GM21528 (cell line): ENCODE data around the gene SMC1B.
"Not testable (repeated sequence)": the region's sequence is repeated elsewhere in the genome, so short reads cannot be mapped to it uniquely, and the experiment has no call there.

Experiments used
- ATAC-seq: cut with Tn5 transposase; IDR thresholded peaks from one replicate; pipeline ENCODE4 v1.9.1; 2021; ENCODE audit warnings: mild to moderate bottlenecking, moderate library complexity; ENCODE audit not compliant: unreplicated experiment, low FRiP score

The SMC1B gene

GRCh38 chr22:45447596-45447995 is 34.2 kb upstream of the SMC1B start:
- not testable (repeated sequence) for ATAC-seq

- ATAC-seq = no peak
Observed at GRCh38 chr22:45446216-45446615, 32.8 kb upstream of the SMC1B start.

- no peak for ATAC-seq
Observed at GRCh38 chr22:45445031-45445710, 31.8 kb upstream of the SMC1B start.

GRCh38 chr22:45444168-45444567 is 30.8 kb upstream of the SMC1B start:
- ATAC-seq = no peak

GRCh38 chr22:45442116-45442515 is 28.7 kb upstream of the SMC1B start:
- no peak for ATAC-seq

- no peak for ATAC-seq
Observed at GRCh38 chr22:45441138-45441537, 27.7 kb upstream of the SMC1B start.

- ATAC-seq = not testable (repeated sequence)
Observed at GRCh38 chr22:45440688-45441087, 27.3 kb upstream of the SMC1B start.

GRCh38 chr22:45438336-45438735 is 24.9 kb upstream of the SMC1B start:
- ATAC-seq = no peak

DNA sequence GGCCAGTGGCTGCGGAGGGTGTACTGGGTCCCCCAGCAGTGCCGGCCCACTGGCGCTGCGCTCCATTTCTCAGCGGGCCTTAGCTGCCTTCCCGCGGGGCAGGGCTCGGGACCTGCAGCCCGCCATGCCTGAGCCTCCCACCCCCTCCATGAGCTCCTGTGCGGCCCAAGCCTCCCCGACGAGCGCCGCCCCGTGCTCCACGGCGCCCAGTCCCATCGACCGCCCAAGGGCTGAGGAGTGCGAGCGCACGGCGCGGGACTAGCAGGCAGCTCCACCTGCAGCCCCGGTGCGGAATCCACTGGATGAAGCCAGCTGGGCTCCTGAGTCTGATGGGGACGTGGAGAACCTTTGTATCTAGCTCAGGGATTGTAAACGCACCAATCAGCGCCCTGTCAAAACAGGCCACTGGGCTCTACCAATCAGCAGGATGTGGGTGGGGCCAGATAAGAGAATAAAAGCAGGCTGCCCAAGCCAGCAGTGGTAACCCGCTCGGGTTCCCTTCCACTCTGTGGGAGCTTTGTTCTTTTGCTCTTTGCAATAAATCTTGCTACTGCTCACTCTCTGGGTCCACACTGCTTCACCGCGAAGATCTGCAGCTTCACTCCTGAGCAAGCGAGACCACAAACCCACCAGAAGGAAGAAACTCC is 23.6 kb upstream of the SMC1B start:
- ATAC-seq = not testable (repeated sequence)

DNA sequence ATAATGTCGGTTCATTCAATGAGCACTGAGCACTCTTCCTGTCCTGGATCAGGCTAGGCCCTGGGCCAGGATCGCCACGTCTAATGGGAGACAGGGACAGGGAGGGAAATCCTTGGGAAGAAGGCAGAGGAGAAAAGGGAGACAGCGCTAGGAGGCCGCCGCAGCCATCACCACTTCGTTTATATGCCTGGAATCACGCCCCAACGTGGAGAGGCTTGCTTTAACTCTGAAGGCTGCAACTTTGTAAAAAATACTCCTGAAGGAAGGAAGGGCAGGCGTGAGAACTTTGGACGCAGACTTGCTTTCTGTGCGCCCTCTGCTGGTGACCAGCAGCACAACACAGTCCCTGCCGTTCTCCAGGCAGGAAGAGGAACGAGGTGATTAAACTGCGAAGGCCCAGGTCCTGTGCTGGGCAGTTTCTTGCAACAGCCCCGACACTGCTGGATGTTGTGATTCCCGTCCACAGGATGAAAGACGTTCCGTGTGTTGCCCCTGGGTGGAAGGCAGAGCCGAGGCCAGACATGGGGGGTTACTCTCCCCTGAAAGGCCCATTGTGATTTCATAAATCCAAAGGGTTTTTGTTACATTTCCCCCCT is 22.2 kb upstream of the SMC1B start:
- ATAC-seq = no peak

GRCh38 chr22:45434981-45435380 is 21.6 kb upstream of the SMC1B start:
- no peak for ATAC-seq

DNA sequence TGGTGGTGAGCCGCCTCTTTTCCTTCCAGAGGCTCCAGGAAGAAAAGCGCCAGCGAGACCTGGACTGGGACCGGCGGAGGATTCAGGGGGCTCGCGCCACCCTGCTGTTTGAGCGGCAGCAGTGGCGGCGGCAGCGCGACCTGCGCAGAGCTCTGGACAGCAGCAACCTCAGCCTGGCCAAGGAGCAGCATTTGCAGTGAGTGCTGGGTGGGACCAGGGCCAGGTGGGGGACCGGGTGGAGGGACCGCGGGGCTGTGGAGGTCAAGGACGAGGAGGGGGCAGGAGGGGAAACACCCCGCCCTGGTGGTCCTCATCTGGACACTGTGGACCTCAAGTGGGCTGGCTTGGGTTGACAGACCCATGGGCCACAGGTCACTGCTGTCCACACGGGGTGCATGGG is 17.5 kb upstream of the SMC1B start:
- no peak for ATAC-seq

GRCh38 chr22:45429981-45430775 is 16.8 kb upstream of the SMC1B start:
- ATAC-seq = no peak

DNA sequence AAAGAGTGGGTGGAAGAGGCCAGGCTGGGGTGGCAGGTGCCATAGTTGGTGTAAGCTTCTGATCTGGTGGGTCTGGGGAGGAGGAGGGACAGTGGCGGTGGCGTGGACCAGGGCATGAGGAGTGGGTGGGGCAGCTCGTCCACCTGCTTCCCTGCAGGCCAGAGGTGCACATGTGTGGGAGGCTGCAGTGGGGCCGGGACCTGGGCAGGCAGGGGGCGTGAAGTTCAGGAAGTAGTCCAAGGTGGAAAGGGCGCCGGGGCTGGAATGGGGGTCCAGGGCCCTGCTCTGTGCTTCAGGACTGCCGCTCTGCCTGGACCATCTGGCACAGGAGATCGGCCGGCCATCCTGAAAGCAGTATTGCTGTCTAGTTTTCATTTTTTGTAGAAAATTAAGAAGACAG is 16.0 kb upstream of the SMC1B start:
- ATAC-seq = no peak

GRCh38 chr22:45428391-45429385 is 15.3 kb upstream of the SMC1B start:
- no peak for ATAC-seq

GRCh38 chr22:45427114-45427513 is 13.7 kb upstream of the SMC1B start:
- no peak for ATAC-seq

- no peak for ATAC-seq
Observed at GRCh38 chr22:45426387-45426786, 13.0 kb upstream of the SMC1B start.

GRCh38 chr22:45425531-45426265 is 12.3 kb upstream of the SMC1B start:
- no peak for ATAC-seq

GRCh38 chr22:45425101-45425500 is 11.7 kb upstream of the SMC1B start:
- no peak for ATAC-seq
